ENCODE measurements around the gene BEAN1.

DNA sequence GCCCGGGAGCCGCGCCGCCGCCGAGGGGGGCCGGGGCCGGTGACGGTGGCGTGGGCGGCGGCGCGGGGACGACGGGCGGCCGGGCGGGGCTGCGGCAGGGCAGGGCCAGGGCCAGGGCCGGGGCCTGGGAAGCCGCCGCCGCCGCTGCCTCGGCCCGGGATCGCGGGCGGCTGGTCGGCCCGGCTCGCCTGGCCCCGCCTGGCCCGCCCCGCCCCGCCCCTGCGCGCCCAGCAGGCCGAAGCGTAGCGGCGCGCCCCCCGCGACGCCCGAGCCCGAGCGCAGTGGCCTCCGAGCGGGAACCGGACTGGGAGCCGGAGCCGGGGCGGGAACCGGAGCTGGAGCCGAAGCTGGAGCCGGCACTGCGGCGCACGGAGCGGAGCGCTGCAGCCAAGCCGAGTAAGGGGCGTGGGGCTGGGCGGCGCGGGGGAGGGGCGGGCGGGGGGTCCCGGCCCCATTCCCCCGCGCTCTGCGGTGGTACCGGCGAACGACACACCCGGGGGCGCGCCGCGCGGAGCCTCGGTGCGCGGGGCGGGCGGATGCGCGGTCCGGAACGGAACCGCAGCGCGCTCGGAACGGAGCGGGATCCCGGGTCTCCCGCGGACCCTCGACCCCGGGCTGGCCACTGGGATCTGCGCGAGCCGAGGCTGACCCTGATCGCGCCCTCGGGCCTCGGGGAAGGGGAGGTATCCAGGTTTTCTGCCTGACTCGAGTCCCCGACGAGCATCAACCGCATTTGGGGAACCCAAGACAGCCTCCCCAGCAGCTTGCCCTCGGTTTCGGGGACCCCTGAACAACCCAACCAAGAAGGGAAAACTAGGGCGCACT is at the start of gene BEAN1:
- TF ChIP-seq, protein P1, sequence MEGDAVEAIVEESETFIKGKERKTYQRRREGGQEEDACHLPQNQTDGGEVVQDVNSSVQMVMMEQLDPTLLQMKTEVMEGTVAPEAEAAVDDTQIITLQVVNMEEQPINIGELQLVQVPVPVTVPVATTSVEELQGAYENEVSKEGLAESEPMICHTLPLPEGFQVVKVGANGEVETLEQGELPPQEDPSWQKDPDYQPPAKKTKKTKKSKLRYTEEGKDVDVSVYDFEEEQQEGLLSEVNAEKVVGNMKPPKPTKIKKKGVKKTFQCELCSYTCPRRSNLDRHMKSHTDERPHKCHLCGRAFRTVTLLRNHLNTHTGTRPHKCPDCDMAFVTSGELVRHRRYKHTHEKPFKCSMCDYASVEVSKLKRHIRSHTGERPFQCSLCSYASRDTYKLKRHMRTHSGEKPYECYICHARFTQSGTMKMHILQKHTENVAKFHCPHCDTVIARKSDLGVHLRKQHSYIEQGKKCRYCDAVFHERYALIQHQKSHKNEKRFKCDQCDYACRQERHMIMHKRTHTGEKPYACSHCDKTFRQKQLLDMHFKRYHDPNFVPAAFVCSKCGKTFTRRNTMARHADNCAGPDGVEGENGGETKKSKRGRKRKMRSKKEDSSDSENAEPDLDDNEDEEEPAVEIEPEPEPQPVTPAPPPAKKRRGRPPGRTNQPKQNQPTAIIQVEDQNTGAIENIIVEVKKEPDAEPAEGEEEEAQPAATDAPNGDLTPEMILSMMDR (IDR thresholded peaks at IDR 0.05; ENCODE audit: low read depth, low read length, poor library complexity, severe bottlenecking), result no peak
- no peak for TF ChIP-seq EZH2phosphoT487 (IDR thresholded peaks at IDR 0.05; ENCODE audit: borderline replicate concordance, low read length)

All from DOHH2 (cell line).